NCI-H2227 (cell line): ENCODE measurements around the gene P2RX5.

Source experiments
- DNase-seq: peaks from one replicate; lab custom pipeline; 2025; ENCODE audit not compliant: unreplicated experiment; lab: John Stamatoyannopoulos, UW

Gene P2RX5

DNA sequence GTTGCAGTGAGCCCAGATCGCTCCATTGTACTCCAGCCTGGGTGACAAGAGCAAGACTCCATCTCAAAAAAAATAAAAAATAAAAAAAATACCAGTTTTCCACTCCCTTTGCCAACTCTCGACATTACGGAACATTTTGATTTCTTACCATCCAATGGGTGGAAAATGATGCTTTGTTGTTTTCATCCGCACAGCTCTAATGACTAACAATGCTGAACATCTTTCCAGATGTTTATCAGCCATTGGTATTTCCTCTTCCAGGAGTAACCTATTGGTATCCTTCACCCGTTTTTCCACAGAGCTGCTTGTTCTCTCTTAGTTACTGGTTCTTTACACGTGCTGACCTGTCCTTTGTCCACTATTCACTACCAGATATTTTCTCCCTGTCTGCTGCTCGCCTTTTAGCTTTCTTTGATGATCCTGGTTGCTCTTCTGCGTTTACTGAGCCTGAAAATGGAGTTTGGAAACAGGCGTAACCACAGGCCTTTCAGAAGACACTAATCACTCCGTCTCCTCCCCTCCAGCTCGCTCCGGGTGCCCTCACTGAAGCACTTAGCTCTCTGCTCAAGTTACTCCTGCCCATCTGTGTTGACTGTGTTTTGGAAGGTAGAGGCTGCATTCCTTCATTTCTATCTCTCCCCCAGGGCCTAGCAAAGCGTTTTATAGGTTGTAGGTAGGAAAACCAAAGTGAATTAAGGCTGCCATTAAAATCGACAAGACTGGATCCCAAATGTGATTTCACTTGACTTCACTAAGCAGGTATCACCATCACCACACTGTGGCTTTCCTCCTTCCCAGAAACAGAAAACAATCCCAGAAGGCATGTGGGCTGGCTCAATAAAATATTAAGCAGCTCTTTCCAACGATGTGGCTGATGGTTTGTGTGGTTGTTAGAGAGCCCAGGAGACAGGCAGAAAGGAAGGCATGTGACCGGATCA lies 68.9 kb downstream of the P2RX5 start:
- DNase-seq: peak; percentile 7
